ENCODE results near the gene OOSP4B.
"Not testable (repeated sequence)": the region's sequence is repeated elsewhere in the genome, so short reads cannot be mapped to it uniquely, and the experiment has no call there.

DNA sequence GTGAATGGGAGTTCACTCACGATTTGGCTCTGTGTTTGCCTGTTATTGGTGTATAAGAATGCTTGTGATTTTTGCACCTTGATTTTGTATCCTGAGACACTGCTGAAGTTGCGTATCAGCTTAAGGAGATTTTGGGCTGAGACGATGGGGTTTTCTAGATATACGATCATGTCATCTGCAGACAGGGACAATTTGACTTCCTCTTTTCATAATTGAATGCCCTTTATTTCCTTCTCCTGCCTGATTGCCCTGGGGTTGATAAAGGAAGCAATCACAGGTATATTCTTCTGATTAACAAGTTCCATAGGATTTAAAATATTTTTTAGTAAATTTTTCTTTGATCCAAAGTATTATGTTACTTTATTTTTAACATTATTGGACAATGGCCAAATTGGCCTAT is 34.9 kb upstream of the OOSP4B start:
- TF ChIP-seq CTCF, POLR2A, EP300 (IDR thresholded peaks at IDR 0.05): not testable (repeated sequence)
